ENCODE results near the gene ZNF70.
A peak's percentile ranks its signal among the peaks of the same experiment; 100 is the strongest.

Gene ZNF70

GRCh38 chr22:23698094-23698493 lies 52.8 kb downstream of the ZNF70 start:
- no peak for ATAC-seq
- Mint-ChIP-seq H3K4me1 (peaks cover 78% of the 10 kb centered on the region), H3K27ac (no peak overlapping the region)

GRCh38 chr22:23697031-23697970 lies 53.6 kb downstream of the ZNF70 start:
- ATAC-seq (no peak), DNase-seq (no peak)
- Mint-ChIP-seq H3K4me1 (peaks cover 77% of the 10 kb centered on the region), H3K9me3 (no peaks in the 10 kb centered on the region), H3K27me3 (no peaks in the 10 kb centered on the region), H3K27ac (peak overlapping the region; percentile 100), H3K4me3 (peak overlapping the region; percentile 98 to 99)

More at GRCh38 chr22:23698094-23698493, 52.8 kb downstream of the ZNF70 start:
- no peak for DNase-seq
- Mint-ChIP-seq H3K27me3 (no peaks in the 10 kb centered on the region), H3K9me3 (no peaks in the 10 kb centered on the region), H3K4me3 (peak overlapping the region; percentile 20 to 42)

GRCh38 chr22:23696326-23696851 lies 54.5 kb downstream of the ZNF70 start:
- H3K27ac Mint-ChIP-seq: peak overlapping the region; percentile 100
- H3K9me3 Mint-ChIP-seq: no peaks in the 10 kb centered on the region
- peaks cover 68% of the 10 kb centered on the region for H3K4me1 Mint-ChIP-seq
- peak; percentile 100 for ATAC-seq
- DNase-seq: peak; percentile 69 to 82
- H3K27me3 Mint-ChIP-seq: no peaks in the 10 kb centered on the region
- H3K4me3 Mint-ChIP-seq: peak overlapping the region; percentile 98 to 99

GRCh38 chr22:23695571-23696325 lies 55.2 kb downstream of the ZNF70 start:
- Mint-ChIP-seq H3K9me3 (no peaks in the 10 kb centered on the region), H3K27me3 (no peaks in the 10 kb centered on the region), H3K27ac (peak overlapping the region; percentile 100), H3K4me3 (peak overlapping the region; percentile 98 to 99), H3K4me1 (peaks cover 63% of the 10 kb centered on the region)
- no peak for DNase-seq
- ATAC-seq: no peak

- ATAC-seq (no peak), DNase-seq (no peak)
- Mint-ChIP-seq H3K4me3 (peak overlapping the region in 1 of 2 donors; percentile 99), H3K9me3 (no peaks in the 10 kb centered on the region), H3K4me1 (peaks cover 57% of the 10 kb centered on the region), H3K27me3 (no peaks in the 10 kb centered on the region), H3K27ac (peak overlapping the region; percentile 69 to 100)
Observed at GRCh38 chr22:23695141-23695540, 55.8 kb downstream of the ZNF70 start.

- Mint-ChIP-seq H3K9me3 (no peaks in the 10 kb centered on the region), H3K4me1 (peaks cover 56% of the 10 kb centered on the region), H3K27ac (peak overlapping the region in 1 of 2 donors; percentile 78), H3K4me3 (no peak overlapping the region), H3K27me3 (no peaks in the 10 kb centered on the region)
- DNase-seq (no peak), ATAC-seq (no peak)
Observed at GRCh38 chr22:23693979-23694680, 56.8 kb downstream of the ZNF70 start.

GRCh38 chr22:23692598-23693291 lies 58.2 kb downstream of the ZNF70 start:
- Mint-ChIP-seq H3K4me1 (peaks cover 44% of the 10 kb centered on the region), H3K4me3 (no peak overlapping the region), H3K27ac (no peak overlapping the region), H3K9me3 (no peaks in the 10 kb centered on the region), H3K27me3 (no peaks in the 10 kb centered on the region)
- ATAC-seq (no peak), DNase-seq (no peak)

- no peaks in the 10 kb centered on the region for H3K27me3 Mint-ChIP-seq
- no peak overlapping the region for H3K27ac Mint-ChIP-seq
- ATAC-seq: no peak
- no peak for DNase-seq
- no peaks in the 10 kb centered on the region for H3K9me3 Mint-ChIP-seq
- H3K4me1 Mint-ChIP-seq: peaks cover 44% of the 10 kb centered on the region
- H3K4me3 Mint-ChIP-seq: no peak overlapping the region
Observed at GRCh38 chr22:23691748-23692423, 59.0 kb downstream of the ZNF70 start.

- peaks cover 42% of the 10 kb centered on the region for H3K4me1 Mint-ChIP-seq
- DNase-seq (no peak), ATAC-seq (no peak)
- peak within 1 kb of the TSS in 1 of 2 donors; percentile 92 for H3K27ac Mint-ChIP-seq
- no peaks in the 10 kb centered on the region for H3K9me3 Mint-ChIP-seq
- H3K27me3 Mint-ChIP-seq: no peaks in the 10 kb centered on the region
- H3K4me3 Mint-ChIP-seq: no peak within 1 kb of the TSS
Observed at GRCh38 chr22:23690713-23691112, 60.2 kb downstream of the ZNF70 start, which contains the start of gene RGL4. TSS of gene RGL4 (plus strand) at chr22:23691013. CDS start at chr22:23692031, 1,018 bp downstream.

GRCh38 chr22:23689414-23689813 lies 61.5 kb downstream of the ZNF70 start:
- Mint-ChIP-seq H3K9me3 (no peaks in the 10 kb centered on the region), H3K27me3 (no peaks in the 10 kb centered on the region), H3K4me1 (peaks cover 30% of the 10 kb centered on the region), H3K4me3 (no peak overlapping the region), H3K27ac (no peak overlapping the region)
- no peak for ATAC-seq
- no peak for DNase-seq

Measured in stimulated activated naive CD8-positive, alpha-beta T cell treated with anti-CD3 and anti-CD28 coated beads, Interleukin-15, amount 100 ng/mL, for 72 hours (primary cell).